Measurements from ENCODE around the gene LFNG.

The LFNG gene

GRCh38 chr7:2514473-2515423 is 4.8 kb upstream of the LFNG start:
- TF ChIP-seq POLR2AphosphoS5 (IDR thresholded peaks at IDR 0.05; ENCODE audit: low read depth, low read length), result no peak
- no peak for TF ChIP-seq REST (IDR thresholded peaks at IDR 0.05; ENCODE audit: insufficient read depth in 1 of 2, low read depth in 2 of 2, low read length in 2 of 2)
- TF ChIP-seq FOXP2 (optimal IDR thresholded peaks at IDR 0.05; ENCODE audit: borderline replicate concordance, extremely low read depth, extremely low read length, insufficient read depth), result no peak
- TF ChIP-seq SIN3A (IDR thresholded peaks at IDR 0.05; ENCODE audit: borderline replicate concordance, insufficient read depth, low read length), result no peak
- TF ChIP-seq TAF1 (IDR thresholded peaks at IDR 0.05; ENCODE audit: borderline replicate concordance, insufficient read depth, low read length), result no peak

GRCh38 chr7:2515424-2516193 is 4.0 kb upstream of the LFNG start:
- TF ChIP-seq POLR2AphosphoS5 (IDR thresholded peaks at IDR 0.05; ENCODE audit: low read depth, low read length), result no peak
- no peak for TF ChIP-seq SIN3A (IDR thresholded peaks at IDR 0.05; ENCODE audit: borderline replicate concordance, insufficient read depth, low read length)
- TF ChIP-seq TAF1 (IDR thresholded peaks at IDR 0.05; ENCODE audit: borderline replicate concordance, insufficient read depth, low read length), result no peak
- no peak for TF ChIP-seq FOXP2 (optimal IDR thresholded peaks at IDR 0.05; ENCODE audit: borderline replicate concordance, extremely low read depth, extremely low read length, insufficient read depth)
- TF ChIP-seq REST (IDR thresholded peaks at IDR 0.05; ENCODE audit: insufficient read depth in 1 of 2, low read depth in 2 of 2, low read length in 2 of 2), result no peak

GRCh38 chr7:2516194-2516555 is 3.4 kb upstream of the LFNG start:
- TF ChIP-seq SIN3A (IDR thresholded peaks at IDR 0.05; ENCODE audit: borderline replicate concordance, insufficient read depth, low read length), result no peak
- TF ChIP-seq REST (IDR thresholded peaks at IDR 0.05; ENCODE audit: insufficient read depth in 1 of 2, low read depth in 2 of 2, low read length in 2 of 2), result no peak
- no peak for TF ChIP-seq POLR2AphosphoS5 (IDR thresholded peaks at IDR 0.05; ENCODE audit: low read depth, low read length)
- no peak for TF ChIP-seq TAF1 (IDR thresholded peaks at IDR 0.05; ENCODE audit: borderline replicate concordance, insufficient read depth, low read length)
- no peak for TF ChIP-seq FOXP2 (optimal IDR thresholded peaks at IDR 0.05; ENCODE audit: borderline replicate concordance, extremely low read depth, extremely low read length, insufficient read depth)

- no peak for TF ChIP-seq FOXP2 (optimal IDR thresholded peaks at IDR 0.05; ENCODE audit: borderline replicate concordance, extremely low read depth, extremely low read length, insufficient read depth)
Observed at GRCh38 chr7:2517026-2517425, 2.5 kb upstream of the LFNG start.

GRCh38 chr7:2517678-2518507 is 1.7 kb upstream of the LFNG start:
- TF ChIP-seq SIN3A (IDR thresholded peaks at IDR 0.05; ENCODE audit: borderline replicate concordance, insufficient read depth, low read length), result no peak
- no peak for TF ChIP-seq REST (IDR thresholded peaks at IDR 0.05; ENCODE audit: insufficient read depth in 1 of 2, low read depth in 2 of 2, low read length in 2 of 2)
- no peak for TF ChIP-seq FOXP2 (optimal IDR thresholded peaks at IDR 0.05; ENCODE audit: borderline replicate concordance, extremely low read depth, extremely low read length, insufficient read depth)
- TF ChIP-seq TAF1 (IDR thresholded peaks at IDR 0.05; ENCODE audit: borderline replicate concordance, insufficient read depth, low read length), result no peak
- TF ChIP-seq POLR2AphosphoS5 (IDR thresholded peaks at IDR 0.05; ENCODE audit: low read depth, low read length), result no peak
